HG03175 (cell line): ENCODE data around the gene PRRC2B.
"Not testable (repeated sequence)": the region's sequence is repeated elsewhere in the genome, so short reads cannot be mapped to it uniquely, and the experiment has no call there.

ENCODE experiments used
- ATAC-seq: cut with Tn5 transposase; IDR thresholded peaks from one replicate; pipeline ENCODE4 v1.9.1; 2021; ENCODE audit warnings: mild to moderate bottlenecking, moderate library complexity; ENCODE audit not compliant: unreplicated experiment

PRRC2B gene

GRCh38 chr9:131433302-131433854, 39.5 kb downstream of the PRRC2B start:
- ATAC-seq: no peak

DNA sequence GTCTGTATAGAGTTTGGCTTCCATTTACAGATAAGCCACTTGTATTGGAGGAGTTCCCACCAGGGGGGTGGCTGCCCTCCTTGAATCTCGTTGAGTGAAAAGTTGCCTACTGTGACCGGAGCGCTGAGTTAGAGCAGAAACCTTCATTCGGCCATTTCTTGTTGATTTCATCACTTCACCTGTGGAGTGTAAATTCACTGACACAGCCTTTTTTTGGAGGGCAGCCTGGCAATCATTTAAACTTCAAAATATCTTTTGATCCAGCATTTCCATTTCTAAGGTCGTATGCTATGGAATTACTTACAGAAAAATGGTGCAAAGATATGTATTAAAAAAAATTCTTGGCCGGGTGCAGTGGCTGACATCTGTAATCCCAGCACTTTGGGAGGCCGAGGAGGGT, 40.8 kb downstream of the PRRC2B start:
- no peak for ATAC-seq

GRCh38 chr9:131436376-131436775, 42.5 kb downstream of the PRRC2B start:
- no peak for ATAC-seq

DNA sequence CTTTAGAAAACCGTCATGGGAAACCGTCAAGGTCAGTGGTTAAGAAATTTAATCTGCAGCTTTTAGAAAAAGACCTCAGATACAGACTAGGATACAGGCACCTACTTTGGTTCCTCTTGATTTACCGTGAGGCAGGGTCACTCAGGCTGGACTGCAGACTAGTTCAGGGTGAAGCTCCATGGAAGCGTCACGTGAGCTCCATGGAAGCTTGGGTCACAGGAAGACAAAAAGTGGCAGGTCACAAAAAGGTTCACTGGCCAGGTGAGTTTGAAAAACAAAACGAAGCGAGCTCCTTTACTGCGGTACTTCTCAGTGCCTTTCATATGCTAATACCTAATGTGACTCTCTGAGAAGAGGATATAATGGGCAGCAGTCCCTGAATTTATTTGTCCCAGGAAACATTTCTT, 43.0 kb downstream of the PRRC2B start:
- no peak for ATAC-seq

DNA sequence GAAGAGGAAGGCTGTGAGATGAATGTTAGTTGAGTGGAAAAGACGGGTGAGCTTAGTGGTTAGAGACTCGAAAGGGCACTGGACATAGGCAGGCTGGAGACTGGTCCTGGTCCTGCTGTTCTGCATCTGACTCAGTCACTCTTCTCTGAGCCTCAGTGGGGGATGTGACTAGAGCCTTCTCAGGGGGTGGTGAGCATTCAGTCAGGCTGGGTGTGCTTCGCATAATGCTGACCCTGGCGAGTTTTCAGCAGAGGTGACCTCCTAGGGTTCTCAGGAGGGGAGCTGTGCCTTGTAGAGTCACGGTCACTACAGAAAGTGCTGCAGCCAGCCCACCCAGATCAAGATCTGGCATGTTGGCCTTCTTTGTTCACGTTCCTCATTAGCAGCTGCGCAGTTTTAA, 44.3 kb downstream of the PRRC2B start:
- no peak for ATAC-seq

DNA sequence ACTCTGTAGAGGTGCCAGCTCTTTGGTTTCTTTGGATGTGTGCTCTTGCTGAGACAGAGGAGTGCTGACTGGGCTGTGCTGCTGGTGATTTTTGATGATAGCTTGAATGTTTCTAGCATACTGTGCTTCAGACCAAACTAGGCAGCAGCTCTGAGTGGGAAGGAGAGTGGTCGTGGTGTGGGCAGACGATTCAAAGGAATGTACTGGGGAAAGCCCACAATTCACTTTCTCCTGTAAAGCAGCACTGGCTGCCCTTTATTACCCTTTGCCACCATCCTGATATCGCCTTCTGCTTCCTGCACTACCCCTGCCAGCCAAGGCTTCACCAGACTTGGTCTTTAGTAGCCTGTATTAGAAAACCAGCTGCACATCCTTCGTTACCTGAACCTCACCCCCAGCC, 45.3 kb downstream of the PRRC2B start:
- ATAC-seq: no peak

GRCh38 chr9:131441441-131441840, 47.6 kb downstream of the PRRC2B start:
- no peak for ATAC-seq

GRCh38 chr9:131442351-131442750, 48.5 kb downstream of the PRRC2B start:
- no peak for ATAC-seq

GRCh38 chr9:131443648-131444047, 49.8 kb downstream of the PRRC2B start:
- no peak for ATAC-seq

DNA sequence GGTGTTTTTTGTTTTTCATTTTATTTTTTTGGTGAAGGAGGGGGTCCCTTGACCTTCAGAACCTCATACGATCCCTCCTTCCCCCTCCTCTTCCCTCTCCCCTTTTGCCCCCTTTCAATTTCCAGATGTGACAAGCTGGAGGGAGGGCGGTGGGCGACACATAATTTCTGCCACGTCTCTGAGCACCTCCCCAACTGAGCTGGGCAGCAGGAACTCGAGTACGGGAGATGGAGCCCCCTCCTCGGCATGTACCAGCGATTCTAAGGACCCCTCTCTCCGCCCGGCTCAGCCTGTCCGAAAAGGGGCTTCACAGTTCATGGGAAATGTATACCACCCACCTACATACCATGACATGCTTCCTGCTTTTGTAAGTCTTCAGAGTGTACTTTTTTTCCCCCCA, 52.4 kb downstream of the PRRC2B start:
- ATAC-seq: no peak

GRCh38 chr9:131447148-131447547, 53.3 kb downstream of the PRRC2B start:
- no peak for ATAC-seq

GRCh38 chr9:131447600-131447999, 53.7 kb downstream of the PRRC2B start:
- ATAC-seq: no peak

GRCh38 chr9:131448818-131449217, 54.9 kb downstream of the PRRC2B start:
- no peak for ATAC-seq

- no peak for ATAC-seq
These were observed 55.4 kb downstream of the PRRC2B start for GRCh38 chr9:131449276-131449675.

- ATAC-seq: no peak
These were observed 60.1 kb downstream of the PRRC2B start for GRCh38 chr9:131454028-131454427.

DNA sequence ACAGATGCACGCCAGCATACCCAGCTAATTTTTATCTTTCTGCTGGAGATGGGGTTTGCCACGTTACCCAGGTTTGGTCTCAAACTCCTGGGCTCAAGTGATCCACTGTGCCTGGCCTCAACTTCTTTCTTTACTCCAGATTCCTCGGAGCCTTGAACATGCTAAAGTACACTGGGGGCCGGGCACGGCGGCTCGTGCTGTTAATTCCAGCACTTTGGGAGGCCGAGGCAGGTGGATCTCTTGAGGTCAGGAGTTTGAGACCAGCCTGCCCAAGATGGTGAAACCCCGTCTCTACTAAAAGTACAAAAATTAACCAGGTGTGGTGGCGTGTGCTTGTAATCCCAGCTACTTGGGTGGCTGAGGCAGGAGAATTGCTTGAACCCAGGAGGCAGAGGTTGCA, 61.8 kb downstream of the PRRC2B start:
- ATAC-seq: not testable (repeated sequence)

- ATAC-seq: no peak
These were observed 63.9 kb downstream of the PRRC2B start for GRCh38 chr9:131457746-131458145.

- ATAC-seq: no peak
These were observed 65.2 kb downstream of the PRRC2B start for GRCh38 chr9:131459056-131459455.

DNA sequence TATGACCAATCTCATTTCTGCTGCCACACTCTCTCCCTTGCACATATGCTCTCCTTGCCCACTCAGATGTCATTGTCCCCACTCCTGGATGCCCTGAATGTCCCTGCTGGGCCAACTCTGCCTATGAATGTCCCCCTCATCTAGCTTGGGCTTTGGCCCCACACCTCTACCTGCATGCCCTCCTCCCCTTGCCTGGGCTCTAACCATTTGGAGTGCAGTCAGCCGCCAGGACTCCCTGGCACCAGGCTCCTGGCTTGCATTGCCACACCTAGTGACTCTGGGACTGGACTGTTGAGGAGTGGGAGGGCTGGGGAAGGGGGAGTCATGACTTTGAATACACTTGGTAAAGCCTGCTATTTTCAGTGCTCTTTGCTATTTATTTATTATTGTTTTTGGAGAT, 67.3 kb downstream of the PRRC2B start:
- no peak for ATAC-seq

GRCh38 chr9:131464354-131465000, 70.6 kb downstream of the PRRC2B start:
- no peak for ATAC-seq

GRCh38 chr9:131465401-131465800, 71.5 kb downstream of the PRRC2B start:
- no peak for ATAC-seq

GRCh38 chr9:131467214-131467935, 73.5 kb downstream of the PRRC2B start:
- ATAC-seq: no peak
